GM06990 (cell line): Measurements from ENCODE around the gene MIA2.
"Not testable (repeated sequence)": the region's sequence is repeated elsewhere in the genome, so short reads cannot be mapped to it uniquely, and the experiment has no call there.

Experiments
- DNase-seq: peaks from one replicate; pipeline ENCODE4 v3.0.0-alpha.2; 2011; ENCODE audit not compliant: insufficient read length; ENCODE audit errors: extremely low read depth
- H3K27me3 ChIP-seq: replicated peaks from 2 replicates; pipeline ENCODE4 v1.6.0; 2011; ENCODE audit warnings: low read length; ENCODE audit not compliant: control insufficient read depth, insufficient read depth
- H3K36me3 ChIP-seq: 2 replicates; pipeline ENCODE4 v1.5.1; 2011; ENCODE audit warnings: low read length; ENCODE audit not compliant: control insufficient read depth, insufficient read depth
- H3K4me3 ChIP-seq: replicated peaks from 2 replicates; pipeline ENCODE4 v1.5.1; 2011; ENCODE audit warnings: low read depth, mild to moderate bottlenecking, control low read depth, low read length
- TF ChIP-seq, protein P1 (sequence below): IDR thresholded peaks from 2 replicates; pipeline ENCODE4 v1.5.1; 2011; ENCODE audit warnings: low read length, control low read depth, mild to moderate bottlenecking, inconsistent platforms; ENCODE audit not compliant: insufficient read depth, poor library complexity, severe bottlenecking

The MIA2 gene

GRCh38 chr14:39203659-39204606, 29.8 kb upstream of the MIA2 start:
- Histone ChIP-seq H3K4me3 (no peak overlapping the region), H3K27me3 (no peaks in the 10 kb centered on the region), H3K36me3 (no peaks in the 10 kb centered on the region)
- no peak for DNase-seq
- TF ChIP-seq, protein P1, sequence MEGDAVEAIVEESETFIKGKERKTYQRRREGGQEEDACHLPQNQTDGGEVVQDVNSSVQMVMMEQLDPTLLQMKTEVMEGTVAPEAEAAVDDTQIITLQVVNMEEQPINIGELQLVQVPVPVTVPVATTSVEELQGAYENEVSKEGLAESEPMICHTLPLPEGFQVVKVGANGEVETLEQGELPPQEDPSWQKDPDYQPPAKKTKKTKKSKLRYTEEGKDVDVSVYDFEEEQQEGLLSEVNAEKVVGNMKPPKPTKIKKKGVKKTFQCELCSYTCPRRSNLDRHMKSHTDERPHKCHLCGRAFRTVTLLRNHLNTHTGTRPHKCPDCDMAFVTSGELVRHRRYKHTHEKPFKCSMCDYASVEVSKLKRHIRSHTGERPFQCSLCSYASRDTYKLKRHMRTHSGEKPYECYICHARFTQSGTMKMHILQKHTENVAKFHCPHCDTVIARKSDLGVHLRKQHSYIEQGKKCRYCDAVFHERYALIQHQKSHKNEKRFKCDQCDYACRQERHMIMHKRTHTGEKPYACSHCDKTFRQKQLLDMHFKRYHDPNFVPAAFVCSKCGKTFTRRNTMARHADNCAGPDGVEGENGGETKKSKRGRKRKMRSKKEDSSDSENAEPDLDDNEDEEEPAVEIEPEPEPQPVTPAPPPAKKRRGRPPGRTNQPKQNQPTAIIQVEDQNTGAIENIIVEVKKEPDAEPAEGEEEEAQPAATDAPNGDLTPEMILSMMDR: no peak

GRCh38 chr14:39207430-39207829, 26.3 kb upstream of the MIA2 start:
- not testable (repeated sequence) for H3K4me3 ChIP-seq, H3K27me3 ChIP-seq, DNase-seq, H3K36me3 ChIP-seq

DNA sequence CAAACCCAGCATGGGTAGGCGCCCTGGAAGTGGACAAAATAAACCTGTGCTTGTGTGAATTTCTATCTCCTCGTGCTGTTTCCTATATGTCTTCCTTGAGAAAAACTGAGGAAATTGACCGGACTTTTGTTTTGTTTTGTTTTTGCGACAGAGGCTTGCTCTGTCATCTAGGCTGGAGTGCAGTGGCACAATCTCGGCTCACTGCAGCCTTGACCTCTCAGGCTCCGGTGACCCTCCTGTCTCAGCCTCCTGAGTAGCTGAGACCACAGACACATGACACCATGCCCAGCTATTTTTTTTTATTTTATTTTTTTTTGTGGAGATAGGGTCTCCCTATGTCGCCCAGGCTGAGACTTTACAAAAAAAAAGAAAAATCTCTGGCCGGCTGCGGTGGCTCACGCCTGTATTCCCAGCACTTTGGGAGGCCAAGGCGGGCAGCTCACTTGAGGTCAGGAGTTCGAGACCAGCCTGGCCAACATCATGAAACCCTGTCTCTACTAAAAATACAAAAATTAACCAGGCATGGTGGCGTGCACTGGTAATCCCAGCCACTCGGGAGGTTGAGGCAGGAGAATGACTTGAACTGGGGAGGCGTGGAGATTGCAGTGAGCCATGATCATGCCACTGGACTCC, 22.5 kb upstream of the MIA2 start:
- Histone ChIP-seq H3K27me3 (no peaks in the 10 kb centered on the region), H3K4me3 (no peak overlapping the region), H3K36me3 (no peaks in the 10 kb centered on the region)
- DNase-seq: no peak
- TF ChIP-seq, protein P1: no peak

DNA sequence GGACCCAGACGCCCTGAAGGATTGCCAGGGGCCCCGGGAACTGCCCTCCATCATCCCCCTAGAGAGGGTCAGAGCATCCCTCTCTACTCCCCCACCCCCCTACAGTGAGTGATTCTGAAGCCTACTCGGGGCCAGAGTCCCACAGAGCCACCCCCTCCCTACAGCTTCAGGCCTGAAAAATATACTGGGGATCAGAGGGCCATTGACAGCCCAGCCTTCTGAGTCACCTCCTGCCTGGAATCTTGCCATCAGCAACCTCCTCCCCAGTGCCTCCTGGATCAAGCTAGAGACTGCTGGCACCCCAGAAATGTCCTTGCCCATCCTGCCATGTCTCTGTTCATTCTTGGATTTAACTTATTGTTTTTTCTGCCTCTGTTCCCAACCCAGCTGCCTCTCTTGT, 21.7 kb upstream of the MIA2 start:
- Histone ChIP-seq H3K36me3 (no peaks in the 10 kb centered on the region), H3K27me3 (no peaks in the 10 kb centered on the region), H3K4me3 (no peak overlapping the region)
- TF ChIP-seq, protein P1: no peak
- no peak for DNase-seq

DNA sequence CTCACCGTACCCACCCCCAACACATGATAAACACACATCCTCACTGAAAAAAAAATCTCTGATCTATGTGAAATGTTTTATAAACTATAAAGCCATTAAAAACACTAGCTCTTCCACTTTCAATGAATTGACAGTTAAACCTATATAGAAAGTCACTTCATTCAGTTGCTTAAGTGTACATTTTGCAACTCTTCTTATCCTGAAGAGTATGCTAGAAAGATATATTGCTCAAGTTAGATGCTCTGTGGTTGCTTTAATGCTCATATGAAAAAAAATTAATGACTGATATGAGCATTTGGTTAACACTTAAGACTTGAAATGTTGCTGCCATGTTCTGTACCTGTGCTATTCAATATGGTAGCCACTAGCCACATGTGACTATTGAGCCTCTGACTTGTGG, 21.0 kb upstream of the MIA2 start:
- TF ChIP-seq, protein P1: no peak
- no peak for DNase-seq
- no peak overlapping the region for H3K4me3 ChIP-seq
- no peaks in the 10 kb centered on the region for H3K27me3 ChIP-seq
- H3K36me3 ChIP-seq: no peaks in the 10 kb centered on the region

GRCh38 chr14:39217214-39217879, 16.4 kb upstream of the MIA2 start:
- no peak overlapping the region for H3K4me3 ChIP-seq
- TF ChIP-seq, protein P1: no peak
- no peak for DNase-seq
- no peaks in the 10 kb centered on the region for H3K27me3 ChIP-seq
- no peaks in the 10 kb centered on the region for H3K36me3 ChIP-seq
